Activated CD4-positive, alpha-beta memory T cell treated with anti-CD3 and anti-CD28 coated beads, Interleukin-2, amount 10 ng/mL, durations not matched to agents 7 days and 5 days (primary cell): ENCODE measurements around the gene DNM3. TPM values are rescaled to one million over a fixed set of nuclear protein-coding genes. Genes with fewer than 3 reads are reported as not detected.
A peak's percentile ranks its signal among the peaks of the same experiment; 100 is the strongest.
"Not testable (repeated sequence)": the region's sequence is repeated elsewhere in the genome, so short reads cannot be mapped to it uniquely, and the experiment has no call there.

ENCODE experiments used
- CTCF ChIA-PET: fragments of 350-600 bp; sonication (Branson Sonifier 250); formaldehyde crosslinking; loops from one replicate; lab custom pipeline; 2021; ENCODE audit warnings: antibody characterized with exemption, inconsistent platforms; lab: Charles Lee
- POLR2A ChIA-PET: fragments of 350-600 bp; sonication (Branson Sonifier 250); formaldehyde crosslinking; loops from one replicate; lab custom pipeline; 2021; ENCODE audit warnings: antibody characterized with exemption; lab: Charles Lee
- DNase-seq: peaks from one replicate; pipeline ENCODE4 v3.0.0-alpha.2; 2020
- H3K27ac Mint-ChIP-seq: one replicate; pipeline ENCODE4 v1.8.0; 2021; ENCODE audit warnings: mild to moderate bottlenecking, mixed read lengths
- H3K27me3 Mint-ChIP-seq: one replicate; pipeline ENCODE4 v1.8.0; 2021; ENCODE audit warnings: mixed read lengths
- H3K36me3 Mint-ChIP-seq: one replicate; pipeline ENCODE4 v1.8.0; 2021; ENCODE audit warnings: low read depth, mixed read lengths
- H3K4me1 Mint-ChIP-seq: one replicate; pipeline ENCODE4 v1.8.0; 2021; ENCODE audit warnings: mixed read lengths
- H3K4me3 Mint-ChIP-seq: one replicate; pipeline ENCODE4 v1.8.0; 2021; ENCODE audit warnings: mild to moderate bottlenecking, mixed read lengths
- H3K9me3 Mint-ChIP-seq: one replicate; pipeline ENCODE4 v1.8.0; 2021; ENCODE audit warnings: mixed read lengths
- total RNA-seq, 2 experiments: library from RNA; stranded (reverse); gene quantifications; one replicate each; pipeline ENCODE4 v1.2.3, GENCODE V29; 2021

DNM3 gene
- total RNA-seq, 2 experiments from 2014 or later = 2.0 to 2.2 TPM

GRCh38 chr1:172359491-172359999 is 518.2 kb downstream of the DNM3 start:
- H3K4me3 Mint-ChIP-seq = no peak overlapping the region
- peak overlapping the region; percentile 70 for H3K27ac Mint-ChIP-seq

GRCh38 chr1:172360511-172360910 is 519.2 kb downstream of the DNM3 start:
- ChIA-PET POLR2A (interaction anchor here (1.4 to 1.9 kb wide), 2 partner anchors 17 to 22 kb away, joined by 4 read pairs; no protein-coding TSS in a partner anchor), CTCF (no interaction called here)
- no peaks in the 10 kb centered on the region for H3K36me3 Mint-ChIP-seq

More at GRCh38 chr1:172359491-172359999, 518.2 kb downstream of the DNM3 start:
- Mint-ChIP-seq H3K36me3 (no peaks in the 10 kb centered on the region), H3K27me3 (peaks cover 3% of the 10 kb centered on the region), H3K4me1 (peaks cover 38% of the 10 kb centered on the region), H3K9me3 (peaks cover 3% of the 10 kb centered on the region)
- ChIA-PET POLR2A (interaction anchor here (0.6 to 2.0 kb wide), 10 partner anchors 16 to 1439 kb away, joined by 3 to 13 read pairs (median 4); no protein-coding TSS in a partner anchor), CTCF (interaction anchor here (1.0 to 1.7 kb wide), 8 partner anchors 14 to 269 kb away, joined by 3 to 11 read pairs (median 5); no protein-coding TSS in a partner anchor)
- no peak for DNase-seq

GRCh38 chr1:172360985-172361384 is 519.7 kb downstream of the DNM3 start:
- H3K4me1 Mint-ChIP-seq = peaks cover 33% of the 10 kb centered on the region
- no peak overlapping the region for H3K4me3 Mint-ChIP-seq
- DNase-seq = no peak
- ChIA-PET POLR2A (no interaction called here), CTCF (interaction anchor here (0.9 kb wide), 1 partner anchor 270 kb away, joined by 3 read pairs; no protein-coding TSS in a partner anchor)
- H3K27ac Mint-ChIP-seq = no peak overlapping the region
- no peaks in the 10 kb centered on the region for H3K27me3 Mint-ChIP-seq
- no peaks in the 10 kb centered on the region for H3K36me3 Mint-ChIP-seq
- H3K9me3 Mint-ChIP-seq = no peaks in the 10 kb centered on the region

More at GRCh38 chr1:172360511-172360910, 519.2 kb downstream of the DNM3 start:
- Mint-ChIP-seq H3K4me1 (peaks cover 33% of the 10 kb centered on the region), H3K27ac (no peak overlapping the region), H3K4me3 (no peak overlapping the region), H3K27me3 (no peaks in the 10 kb centered on the region), H3K9me3 (no peaks in the 10 kb centered on the region)
- no peak for DNase-seq

- ChIA-PET POLR2A (no interaction called here), CTCF (no interaction called here)
- no peak overlapping the region for H3K27ac Mint-ChIP-seq
- peaks cover 15% of the 10 kb centered on the region for H3K4me1 Mint-ChIP-seq
- peaks cover 7% of the 10 kb centered on the region for H3K36me3 Mint-ChIP-seq
- DNase-seq = no peak
- H3K4me3 Mint-ChIP-seq = no peak overlapping the region
- H3K27me3 Mint-ChIP-seq = no peaks in the 10 kb centered on the region
- peaks cover 14% of the 10 kb centered on the region for H3K9me3 Mint-ChIP-seq
Observed at GRCh38 chr1:172363852-172364251, 522.6 kb downstream of the DNM3 start.

- Mint-ChIP-seq H3K9me3 (peaks cover 13% of the 10 kb centered on the region), H3K4me1 (peaks cover 11% of the 10 kb centered on the region)
- H3K4me3 Mint-ChIP-seq, H3K36me3 Mint-ChIP-seq, H3K27me3 Mint-ChIP-seq, H3K27ac Mint-ChIP-seq, DNase-seq, CTCF ChIA-PET, POLR2A ChIA-PET: not testable (repeated sequence)
Observed at GRCh38 chr1:172371646-172372045, 530.3 kb downstream of the DNM3 start.

GRCh38 chr1:172373864-172374263 is 532.6 kb downstream of the DNM3 start:
- no peak overlapping the region for H3K27ac Mint-ChIP-seq
- ChIA-PET POLR2A (interaction anchor here (2.6 kb wide), 1 partner anchor 21 kb away, joined by 8 read pairs; no protein-coding TSS in a partner anchor), CTCF (interaction anchor here (0.9 to 1.0 kb wide), 2 partner anchors 15 to 26 kb away, joined by 3 read pairs; no protein-coding TSS in a partner anchor)
- no peak for DNase-seq
- peaks cover 11% of the 10 kb centered on the region for H3K4me1 Mint-ChIP-seq
- no peak overlapping the region for H3K4me3 Mint-ChIP-seq
- H3K9me3 Mint-ChIP-seq = peaks cover 2% of the 10 kb centered on the region
- H3K36me3 Mint-ChIP-seq = no peaks in the 10 kb centered on the region
- no peaks in the 10 kb centered on the region for H3K27me3 Mint-ChIP-seq

GRCh38 chr1:172375211-172375631 is 533.9 kb downstream of the DNM3 start:
- peaks cover 14% of the 10 kb centered on the region for H3K4me1 Mint-ChIP-seq
- no peak overlapping the region for H3K4me3 Mint-ChIP-seq
- no peaks in the 10 kb centered on the region for H3K9me3 Mint-ChIP-seq
- no peak overlapping the region for H3K27ac Mint-ChIP-seq
- H3K27me3 Mint-ChIP-seq = no peaks in the 10 kb centered on the region
- DNase-seq = no peak
- ChIA-PET POLR2A (interaction anchor here (2.6 kb wide), 1 partner anchor 19 kb away, joined by 8 read pairs; no protein-coding TSS in a partner anchor), CTCF (interaction anchor here (1.6 to 1.8 kb wide), 2 partner anchors 17 to 24 kb away, joined by 4 to 8 read pairs; no protein-coding TSS in a partner anchor)
- no peaks in the 10 kb centered on the region for H3K36me3 Mint-ChIP-seq

GRCh38 chr1:172376431-172376830 is 535.1 kb downstream of the DNM3 start:
- DNase-seq = no peak
- Mint-ChIP-seq H3K4me1 (peaks cover 24% of the 10 kb centered on the region), H3K9me3 (no peaks in the 10 kb centered on the region), H3K4me3 (no peak overlapping the region), H3K27me3 (no peaks in the 10 kb centered on the region), H3K27ac (no peak overlapping the region), H3K36me3 (no peaks in the 10 kb centered on the region)
- ChIA-PET POLR2A (no interaction called here), CTCF (interaction anchor here (1.6 to 1.8 kb wide), 2 partner anchors 18 to 23 kb away, joined by 4 to 8 read pairs; no protein-coding TSS in a partner anchor)

- POLR2A ChIA-PET = no interaction called here
Observed at GRCh38 chr1:172377565-172377964, 536.3 kb downstream of the DNM3 start.

GRCh38 chr1:172378109-172378760 is 536.9 kb downstream of the DNM3 start:
- ChIA-PET CTCF (interaction anchor here (1.5 kb wide), 1 partner anchor 17 kb away, joined by 4 read pairs; no protein-coding TSS in a partner anchor), POLR2A (interaction anchor here (1.1 kb wide), 1 partner anchor 19 kb away, joined by 3 read pairs; no protein-coding TSS in a partner anchor)
- H3K27ac Mint-ChIP-seq = no peak overlapping the region
- H3K9me3 Mint-ChIP-seq = no peaks in the 10 kb centered on the region
- H3K4me3 Mint-ChIP-seq = no peak overlapping the region
- no peak for DNase-seq
- H3K4me1 Mint-ChIP-seq = peaks cover 28% of the 10 kb centered on the region
- peaks cover 3% of the 10 kb centered on the region for H3K27me3 Mint-ChIP-seq
- no peaks in the 10 kb centered on the region for H3K36me3 Mint-ChIP-seq

More at GRCh38 chr1:172377565-172377964, 536.3 kb downstream of the DNM3 start:
- no peaks in the 10 kb centered on the region for H3K9me3 Mint-ChIP-seq
- DNase-seq = no peak
- H3K4me1 Mint-ChIP-seq = peaks cover 28% of the 10 kb centered on the region
- no peak overlapping the region for H3K4me3 Mint-ChIP-seq
- no peak overlapping the region for H3K27ac Mint-ChIP-seq
- H3K36me3 Mint-ChIP-seq = no peaks in the 10 kb centered on the region
- CTCF ChIA-PET = interaction anchor here (1.5 kb wide), 1 partner anchor 17 kb away, joined by 4 read pairs; no protein-coding TSS in a partner anchor
- no peaks in the 10 kb centered on the region for H3K27me3 Mint-ChIP-seq

GRCh38 chr1:172380441-172381244 is 539.3 kb downstream of the DNM3 start:
- peak; percentile 21 for DNase-seq
- Mint-ChIP-seq H3K4me1 (peaks cover 17% of the 10 kb centered on the region), H3K27me3 (peaks cover 3% of the 10 kb centered on the region), H3K9me3 (no peaks in the 10 kb centered on the region), H3K36me3 (no peaks in the 10 kb centered on the region), H3K4me3 (peak overlapping the region; percentile 59), H3K27ac (peak overlapping the region; percentile 78)
- POLR2A ChIA-PET = interaction anchor here (0.6 to 3.7 kb wide), 4 partner anchors 14 to 248 kb away, joined by 3 to 17 read pairs (median 4); no protein-coding TSS in a partner anchor
- CTCF ChIA-PET = interaction anchor here (0.6 to 1.5 kb wide), 7 partner anchors 8 to 735 kb away, joined by 3 to 8 read pairs (median 3); no protein-coding TSS in a partner anchor

- Mint-ChIP-seq H3K27me3 (peaks cover 3% of the 10 kb centered on the region), H3K36me3 (no peaks in the 10 kb centered on the region), H3K27ac (peak overlapping the region; percentile 28), H3K4me3 (no peak overlapping the region), H3K9me3 (no peaks in the 10 kb centered on the region), H3K4me1 (peaks cover 17% of the 10 kb centered on the region)
- ChIA-PET POLR2A (interaction anchor here (1.4 to 3.7 kb wide), 2 partner anchors 9 to 13 kb away, joined by 4 to 17 read pairs; no protein-coding TSS in a partner anchor), CTCF (no interaction called here)
- DNase-seq = no peak
Observed at GRCh38 chr1:172381946-172382345, 540.6 kb downstream of the DNM3 start.
